Heart right ventricle (tissue), 16 donors: ENCODE measurements around the gene ELOVL5. TPM values are rescaled to one million over a fixed set of nuclear protein-coding genes. Genes with fewer than 3 reads are reported as not detected.

Source experiments
- ATAC-seq, 8 donors: fragments of 200-7000 bp; cut with Tn5 transposase; one replicate each; pipeline ENCODE4 v1.9.1; 2020; ENCODE audit warnings: mild to moderate bottlenecking in 8 of 8, moderate library complexity in 8 of 8, moderate number of reproducible peaks in 1 of 8
- DNase-seq, 2 donors: peaks; one replicate each; pipeline ENCODE4 v3.0.0-alpha.2; 2020
- H3K27ac ChIP-seq, 10 donors: fragments of 200-600 bp; sonication (generic) in 2 of 10; one replicate each; pipeline versions ENCODE4 v1.5.0 to v1.8.0; 2020 to 2022; ENCODE audit warnings: mild to moderate bottlenecking in 3 of 10
- H3K27me3 ChIP-seq, 7 donors: fragments of 200-600 bp; one replicate each; pipeline ENCODE4 v1.8.0; 2021 to 2022; ENCODE audit warnings: mild to moderate bottlenecking in 2 of 7
- H3K36me3 ChIP-seq, 9 donors: fragments of 200-600 bp; sonication (generic) in 1 of 9; one replicate each; pipeline versions ENCODE4 v1.5.0 to v1.8.0; 2020 to 2022; ENCODE audit warnings: mild to moderate bottlenecking in 2 of 9
- H3K4me1 ChIP-seq, 9 donors: fragments of 200-600 bp; sonication (generic) in 1 of 9; one replicate each; pipeline versions ENCODE4 v1.5.0 to v1.8.0; 2020 to 2022; ENCODE audit warnings: mild to moderate bottlenecking in 4 of 9
- H3K4me3 ChIP-seq, 10 donors: fragments of 200-600 bp; sonication (generic) in 2 of 10; one replicate each; pipeline versions ENCODE4 v1.5.0 to v1.8.0; 2020 to 2022; ENCODE audit warnings: mild to moderate bottlenecking in 7 of 10, moderate library complexity in 2 of 10
- H3K9me3 ChIP-seq, 11 donors: fragments of 200-600 bp in 10 of 11; sonication (generic) in 2 of 11; one replicate each; pipeline versions ENCODE4 v1.5.0 to v1.8.0; 2013 to 2022; ENCODE audit warnings: mild to moderate bottlenecking in 2 of 11, control low read depth in 1 of 11, moderate library complexity in 1 of 11
- CTCF ChIP-seq, 9 donors: fragments of 200-600 bp; sonication (generic) in 2 of 9; IDR thresholded peaks; one replicate each; pipeline versions ENCODE4 v1.5.0 to v1.8.0; 2021 to 2022; ENCODE audit warnings: antibody characterized with exemption in 9 of 9, mild to moderate bottlenecking in 5 of 9, moderate library complexity in 1 of 9
- WGBS, 2 donors: extraction: QIAGEN DNeasy Blood & Tissue Kit; methylation state at CpG; one replicate each; pipeline ENCODE4 v1.1.7; 2013; ENCODE audit warnings: inconsistent platforms in 1 of 2; 5-methylcytosine and 5-hydroxymethylcytosine counted together
- intact Hi-C, 10 donors: fragments of 100-400 bp; cut with DNase I; formaldehyde crosslinking; loops; one replicate each; pipeline versions ENCODE4 v1.11.1 to v1.14.2; 2022
- polyA plus RNA-seq, 2 donors: library from polyadenylated mRNA; stranded (reverse); fragments of 200-250 nt; gene quantifications; one replicate each; pipeline ENCODE4 v1.2.3, GENCODE V29; 2013
- total RNA-seq, 10 donors: library from RNA; stranded (reverse); fragmentation: NEBNext Ultra II Directional in 3 of 10; extraction: Animal tissue kit (Norgen Biotek cat#: 25700) in 3 of 10; gene quantifications; one replicate each; pipeline versions ENCODE4 v1.2.1 to v1.2.4, GENCODE V29; 2021 to 2023
- donor health status: Arrhythmogenic right ventricular cardiomyopathy.
- donor health status: ischemic (EF 13 %, LVEDD 7.1; RV severe dilation, severe dysfunction).
- donor health status: healthy with polysubstance abuse.
- donor health status: DM: no; HTN: yes; CAD: no.
- donor health status: DM: no; HTN: no; CAD: no.
- donor health status: ischemic (EF 25% LVEDD 6.9; RV normal size, moderate dysfunction).
- donor health status: ischemic (EF 25% LVEDD 5.7; RV mildly dilated, moderate dysfunction).
- donor health status: healthy.
- donor health status: DM: yes; HTN: yes; CAD: no.
- donor health status: Ischemic cardiomyopathy.
- donor health status: ischemic (EF 35%, LVEDD 5.7; RV mildly dilated, moderate dysfunction).
- donor health status: nonischemic (EF 11% LVEDD 7.7; RV severe dilation, severe dysfunction).
- donor health status: DM: yes; HTN: yes; CAD: no.
- donor health status: PGD.
- donor health status: ischemic (EF 29% LVEDD 5.4; RV normal size, mild dysfunction).
- donor health status: nonischemic (EF 23%, LVEDD 6.1; RV moderate dilation, normal function).

Gene ELOVL5
- total and polyA plus RNA-seq, 12 donors: 16.9 to 48.1 (median 29.7) TPM

- no peaks in the 10 kb centered on the region for H3K27me3 ChIP-seq
- ATAC-seq (no peak), DNase-seq (no peak)
- no peak overlapping the region for H3K4me3 ChIP-seq
- WGBS, 2 donors: 88 to 94% methylated on average over 4 of the region's 4 CpGs
- intact Hi-C loops: no loop called here
- H3K27ac ChIP-seq: peak overlapping the region in 2 of 10 donors; percentile 3 to 84
- H3K4me1 ChIP-seq: peaks cover 0 to 34% (median 0%) of the 10 kb centered on the region in 9 donors
- H3K9me3 ChIP-seq: peaks cover 0 to 5% (median 0%) of the 10 kb centered on the region in 11 donors
- no peak for TF ChIP-seq CTCF (IDR thresholded peaks at IDR 0.05)
- no peaks in the 10 kb centered on the region for H3K36me3 ChIP-seq
These were observed 104.3 kb downstream of the ELOVL5 start for GRCh38 chr6:53244399-53244931.

GRCh38 chr6:53241938-53242337 lies 106.8 kb downstream of the ELOVL5 start:
- TF ChIP-seq CTCF (IDR thresholded peaks at IDR 0.05): no peak
- ATAC-seq: peak in 4 of 8 donors; percentile 29 to 63 (median 55)
- Histone ChIP-seq H3K27me3 (no peaks in the 10 kb centered on the region), H3K36me3 (no peaks in the 10 kb centered on the region), H3K27ac (peak overlapping the region in 1 of 10 donors; percentile 66), H3K9me3 (peaks cover 0 to 5% (median 0%) of the 10 kb centered on the region in 11 donors), H3K4me3 (no peak overlapping the region), H3K4me1 (peaks cover 0 to 34% (median 0%) of the 10 kb centered on the region in 9 donors)
- DNase-seq: no peak
- 86 to 89% methylated on average over 4 of the region's 4 CpGs for WGBS, 2 donors
- intact Hi-C loops: no loop called here

GRCh38 chr6:53240761-53241160 lies 108.0 kb downstream of the ELOVL5 start:
- Histone ChIP-seq H3K27me3 (no peaks in the 10 kb centered on the region), H3K4me1 (peaks cover 0 to 34% (median 0%) of the 10 kb centered on the region in 9 donors), H3K4me3 (no peak overlapping the region), H3K9me3 (peaks cover 0 to 5% (median 0%) of the 10 kb centered on the region in 11 donors), H3K36me3 (no peaks in the 10 kb centered on the region), H3K27ac (peak overlapping the region in 1 of 10 donors; percentile 66)
- ATAC-seq: peak in 1 of 8 donors; percentile 45
- WGBS, 2 donors: 91 to 94% methylated on average over 2 of the region's 2 CpGs
- intact Hi-C loops: no loop called here
- TF ChIP-seq CTCF (IDR thresholded peaks at IDR 0.05): no peak
- no peak for DNase-seq

GRCh38 chr6:53240139-53240538 lies 108.6 kb downstream of the ELOVL5 start:
- WGBS, 2 donors: 98 to 99% methylated on average over 3 of the region's 3 CpGs
- Histone ChIP-seq H3K36me3 (no peaks in the 10 kb centered on the region), H3K27ac (peak overlapping the region in 1 of 10 donors; percentile 66), H3K4me3 (no peak overlapping the region), H3K4me1 (peaks cover 0 to 31% (median 0%) of the 10 kb centered on the region in 9 donors), H3K9me3 (peaks cover 0 to 5% (median 0%) of the 10 kb centered on the region in 11 donors), H3K27me3 (no peaks in the 10 kb centered on the region)
- no peak for TF ChIP-seq CTCF (IDR thresholded peaks at IDR 0.05)
- DNase-seq (no peak), ATAC-seq (no peak)
- intact Hi-C loops: no loop called here
